Measurements from ENCODE around the gene TXNRD1.
A peak's percentile ranks its signal among the peaks of the same experiment; 100 is the strongest.

The TXNRD1 gene

GRCh38 chr12:104333692-104334255 is 118.2 kb downstream of the TXNRD1 start:
- no peak for TF ChIP-seq CTCF (IDR thresholded peaks at IDR 0.05; ENCODE audit: low read length, missing control alignments)
- DNase-seq (ENCODE audit: low read depth), result no peak
- H3K4me3 ChIP-seq (replicated peaks; ENCODE audit: low read depth, low read length), result no peak overlapping the region

GRCh38 chr12:104334581-104334980 is 119.0 kb downstream of the TXNRD1 start:
- no peak overlapping the region for H3K4me3 ChIP-seq (replicated peaks; ENCODE audit: low read depth, low read length)
- peak; percentile 40 for DNase-seq (ENCODE audit: low read depth)
- TF ChIP-seq CTCF (IDR thresholded peaks at IDR 0.05; ENCODE audit: low read length, missing control alignments), result no peak

GRCh38 chr12:104336115-104336514 is 120.5 kb downstream of the TXNRD1 start:
- DNase-seq (ENCODE audit: low read depth), result no peak
- no peak overlapping the region for H3K4me3 ChIP-seq (replicated peaks; ENCODE audit: low read depth, low read length)
- TF ChIP-seq CTCF (IDR thresholded peaks at IDR 0.05; ENCODE audit: low read length, missing control alignments), result no peak

GRCh38 chr12:104337030-104337558 is 121.5 kb downstream of the TXNRD1 start:
- DNase-seq (ENCODE audit: low read depth), result no peak
- no peak for TF ChIP-seq CTCF (IDR thresholded peaks at IDR 0.05; ENCODE audit: low read length, missing control alignments)
- no peak overlapping the region for H3K4me3 ChIP-seq (replicated peaks; ENCODE audit: low read depth, low read length)

GRCh38 chr12:104339663-104340062 is 124.1 kb downstream of the TXNRD1 start:
- TF ChIP-seq CTCF (IDR thresholded peaks at IDR 0.05; ENCODE audit: low read length, missing control alignments), result no peak
- H3K4me3 ChIP-seq (replicated peaks; ENCODE audit: low read depth, low read length), result no peak overlapping the region
- DNase-seq (ENCODE audit: low read depth), result no peak

- peak; percentile 56 for DNase-seq (ENCODE audit: low read depth)
- TF ChIP-seq CTCF (IDR thresholded peaks at IDR 0.05; ENCODE audit: low read length, missing control alignments), result no peak
- no peak overlapping the region for H3K4me3 ChIP-seq (replicated peaks; ENCODE audit: low read depth, low read length)
Observed at GRCh38 chr12:104340177-104340576, 124.6 kb downstream of the TXNRD1 start.
